ENCODE data around the gene SYNM.

Gene SYNM

GRCh38 chr15:99132634-99133287 is 27.9 kb downstream of the SYNM start:
- TF ChIP-seq ZC3H10 (CRISPR knock-in tag; IDR thresholded peaks at IDR 0.05) = no peak
- TF ChIP-seq TOX (CRISPR knock-in tag; IDR thresholded peaks at IDR 0.05; ENCODE audit: borderline replicate concordance) = no peak
- TF ChIP-seq CSDC2 (CRISPR knock-in tag; IDR thresholded peaks at IDR 0.05) = no peak
- TF ChIP-seq ISL1 (CRISPR knock-in tag; IDR thresholded peaks at IDR 0.05) = no peak
- no peak for TF ChIP-seq TSHZ2 (CRISPR knock-in tag; IDR thresholded peaks at IDR 0.05)
- TF ChIP-seq ZFP3 (CRISPR knock-in tag; IDR thresholded peaks at IDR 0.05) = no peak
- no peak for TF ChIP-seq TCF4 (CRISPR knock-in tag; IDR thresholded peaks at IDR 0.05; ENCODE audit: borderline replicate concordance)
- TF ChIP-seq ESRRG (CRISPR knock-in tag; IDR thresholded peaks at IDR 0.05) = no peak
- no peak for TF ChIP-seq GLIS3 (CRISPR knock-in tag; IDR thresholded peaks at IDR 0.05)
- TF ChIP-seq PATZ1 (CRISPR knock-in tag; IDR thresholded peaks at IDR 0.05; ENCODE audit: borderline replicate concordance) = no peak
- no peak for TF ChIP-seq ZNF8 (CRISPR knock-in tag; IDR thresholded peaks at IDR 0.05)
- TF ChIP-seq ZFP30 (CRISPR knock-in tag; IDR thresholded peaks at IDR 0.05) = no peak
- no peak for TF ChIP-seq ZNF70 (CRISPR knock-in tag; IDR thresholded peaks at IDR 0.05)
- no peak for TF ChIP-seq CSRNP3 (CRISPR knock-in tag; IDR thresholded peaks at IDR 0.05)
- no peak for ATAC-seq

GRCh38 chr15:99134317-99134821 is 29.5 kb downstream of the SYNM start:
- TF ChIP-seq TOX (CRISPR knock-in tag; IDR thresholded peaks at IDR 0.05; ENCODE audit: borderline replicate concordance) (no peak), GLIS3 (CRISPR knock-in tag; IDR thresholded peaks at IDR 0.05) (no peak), ZNF565 (CRISPR knock-in tag; conservative IDR thresholded peaks at IDR 0.05; ENCODE audit: low read depth) (no peak), ARNTL (CRISPR knock-in tag; IDR thresholded peaks at IDR 0.05; ENCODE audit: borderline replicate concordance, low read depth) (no peak), TSHZ2 (CRISPR knock-in tag; IDR thresholded peaks at IDR 0.05) (no peak), ZFP3 (CRISPR knock-in tag; IDR thresholded peaks at IDR 0.05) (no peak), CREB5 (CRISPR knock-in tag; IDR thresholded peaks at IDR 0.05; ENCODE audit: low read depth) (no peak), BACH2 (CRISPR knock-in tag; IDR thresholded peaks at IDR 0.05; ENCODE audit: borderline replicate concordance) (no peak), CSRNP3 (CRISPR knock-in tag; IDR thresholded peaks at IDR 0.05) (no peak), ZFP30 (CRISPR knock-in tag; IDR thresholded peaks at IDR 0.05) (no peak)

More at GRCh38 chr15:99134317-99134821, 29.5 kb downstream of the SYNM start:
- no peak for ATAC-seq

Data from SK-N-SH treated with all-trans-retinoic acid at 6 μM for 48 hours (cell line).